ENCODE measurements around the gene DUSP3.
A peak's percentile ranks its signal among the peaks of the same experiment; 100 is the strongest.

DUSP3 gene

DNA sequence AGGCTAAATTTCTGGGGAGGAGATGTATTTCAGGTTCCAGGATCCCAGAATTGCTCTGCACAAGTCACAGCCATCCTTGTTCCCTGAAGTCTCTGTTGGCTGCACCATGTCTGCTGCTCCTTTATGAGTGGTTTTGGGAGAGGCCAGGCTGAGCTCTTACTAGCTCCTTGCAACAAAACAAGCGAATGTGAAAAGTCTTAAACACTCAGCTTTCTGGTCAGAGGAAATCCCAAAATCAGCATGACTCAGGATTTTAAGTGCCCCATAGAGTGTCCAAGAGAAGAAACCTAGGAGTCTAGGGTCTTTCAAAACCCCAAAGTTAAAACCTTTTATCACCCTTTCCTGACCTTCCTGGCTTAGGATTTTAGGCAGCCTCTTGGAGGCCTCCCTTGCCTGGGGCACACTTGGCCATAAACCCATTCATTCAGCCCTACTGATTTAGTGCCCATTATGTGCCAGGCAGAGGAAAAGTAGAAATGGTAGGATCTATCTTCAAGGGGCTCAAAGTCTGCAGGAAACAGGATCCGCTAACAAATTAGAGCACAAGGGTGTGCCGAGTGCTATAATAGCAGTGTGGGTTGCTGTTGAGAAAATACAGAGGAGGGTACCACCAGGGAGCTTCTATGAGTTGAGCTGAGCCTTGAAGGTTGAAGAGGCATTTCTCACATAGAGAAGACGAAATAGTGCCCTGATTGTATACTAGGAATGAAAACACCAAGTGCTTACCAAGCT lies 57.1 kb downstream of the DUSP3 start:
- peak; percentile 61 for DNase-seq (ENCODE audit: low read depth)
- H3K4me3 ChIP-seq (ENCODE audit: low read length): no peak overlapping the region
- no peak for TF ChIP-seq CTCF (conservative IDR thresholded peaks at IDR 0.05; ENCODE audit: low read length)

DNA sequence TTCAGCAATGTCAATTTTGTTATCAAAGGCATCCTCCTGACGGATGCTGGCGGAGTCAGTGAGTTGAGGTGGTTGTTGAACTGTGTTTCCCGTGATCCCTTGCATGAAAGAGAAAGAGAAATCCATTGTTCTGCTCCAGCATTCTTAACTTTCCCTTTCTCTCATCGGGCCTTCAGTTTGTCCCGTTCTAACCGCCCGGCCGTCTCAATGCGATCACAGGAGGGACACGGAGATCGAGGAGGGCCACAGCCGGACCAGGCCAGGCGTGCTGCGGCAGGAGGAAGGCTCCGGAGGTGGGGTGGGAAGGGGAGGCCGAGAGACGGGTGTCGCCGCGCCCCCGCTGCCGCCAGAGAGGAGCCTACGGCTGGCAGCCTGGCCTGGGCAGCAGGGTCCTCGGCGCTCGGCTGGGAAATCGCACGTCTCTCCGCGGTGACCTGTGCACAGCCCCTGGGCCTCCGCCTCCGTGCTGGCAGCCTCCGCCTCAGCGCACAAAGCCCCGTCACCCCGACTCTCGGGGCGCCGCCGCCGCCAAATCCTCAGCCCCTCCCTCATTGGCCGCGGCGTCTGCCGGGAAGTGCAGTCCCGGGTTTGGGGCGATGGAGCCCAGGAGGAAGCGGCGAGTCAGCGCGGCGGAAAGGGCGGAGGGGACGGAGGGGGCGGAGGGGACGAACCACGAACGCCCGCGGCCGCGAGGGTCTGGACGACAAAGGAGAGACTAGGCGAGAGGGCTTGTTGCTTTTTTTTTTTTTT lies 58.3 kb downstream of the DUSP3 start:
- no peak for TF ChIP-seq CTCF (conservative IDR thresholded peaks at IDR 0.05; ENCODE audit: low read length)
- DNase-seq (ENCODE audit: low read depth): peak; percentile 66
- H3K4me3 ChIP-seq (ENCODE audit: low read length): peak overlapping the region; percentile 57

GRCh38 chr17:43719578-43719977 lies 59.2 kb downstream of the DUSP3 start:
- no peak for DNase-seq (ENCODE audit: low read depth)
- TF ChIP-seq CTCF (conservative IDR thresholded peaks at IDR 0.05; ENCODE audit: low read length): no peak
- no peak overlapping the region for H3K4me3 ChIP-seq (ENCODE audit: low read length)

GRCh38 chr17:43718544-43718943 lies 60.2 kb downstream of the DUSP3 start:
- TF ChIP-seq CTCF (conservative IDR thresholded peaks at IDR 0.05; ENCODE audit: low read length): no peak
- DNase-seq (ENCODE audit: low read depth): no peak
- H3K4me3 ChIP-seq (ENCODE audit: low read length): no peak overlapping the region

DNA sequence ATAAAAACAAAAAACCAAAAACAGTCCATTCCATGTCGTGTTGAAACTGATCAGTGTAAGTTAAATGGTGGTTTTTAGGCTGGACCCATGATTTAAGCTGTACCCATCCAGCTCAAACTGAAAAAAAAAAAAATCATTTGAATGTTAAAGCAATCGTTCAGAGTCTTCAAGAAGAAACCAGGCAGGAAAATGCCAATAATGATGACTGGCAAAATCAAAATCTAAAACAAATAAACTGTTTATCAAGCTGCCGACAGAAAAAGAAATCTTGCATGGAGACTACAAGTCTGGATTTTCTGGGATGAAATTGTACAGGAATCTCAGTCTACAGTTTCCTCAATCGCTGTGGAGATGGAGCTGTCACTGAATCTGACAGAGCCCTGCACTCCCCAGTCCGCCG lies 60.9 kb downstream of the DUSP3 start:
- no peak overlapping the region for H3K4me3 ChIP-seq (ENCODE audit: low read length)
- TF ChIP-seq CTCF (conservative IDR thresholded peaks at IDR 0.05; ENCODE audit: low read length): no peak
- no peak for DNase-seq (ENCODE audit: low read depth)
